Gastrocnemius medialis (tissue), 4 donors: ENCODE results near the gene UBIAD1. TPM values are rescaled to one million over a fixed set of nuclear protein-coding genes. Genes with fewer than 3 reads are reported as not detected.
"Not testable (repeated sequence)": the region's sequence is repeated elsewhere in the genome, so short reads cannot be mapped to it uniquely, and the experiment has no call there.

ENCODE experiments used
- ATAC-seq, 2 donors: fragments of 150-250 bp; one replicate each; pipeline ENCODE4 v1.9.1; 2016
- DNase-seq, 2 donors: peaks; one replicate each; pipeline ENCODE4 v3.0.0-alpha.2; 2019
- H3K27ac ChIP-seq, 4 donors: fragments of 200-600 bp; sonication (generic); 1 replicate in 1 of 4; 2 replicates in 3 of 4; pipeline ENCODE4 v1.5.1; 2016 to 2018; ENCODE audit warnings: mild to moderate bottlenecking in 2 of 4, moderate library complexity in 1 of 4
- H3K27me3 ChIP-seq, 3 donors: fragments of 200-600 bp; sonication (generic) in 2 of 3; 1 replicate in 1 of 3; 2 replicates in 2 of 3; pipeline versions ENCODE4 v1.5.1 to v1.6.0; 2016 to 2019; ENCODE audit warnings: mild to moderate bottlenecking in 1 of 3, moderate library complexity in 1 of 3
- H3K36me3 ChIP-seq, 2 donors: fragments of 200-600 bp; sonication (generic) in 1 of 2; one replicate each; pipeline ENCODE4 v1.5.1; 2017 to 2018
- H3K4me1 ChIP-seq, 2 donors: fragments of 200-600 bp; sonication (generic) in 1 of 2; one replicate each; pipeline ENCODE4 v1.5.1; 2016 to 2017; ENCODE audit warnings: mild to moderate bottlenecking in 2 of 2
- H3K4me3 ChIP-seq, 4 donors: fragments of 200-600 bp; sonication (generic) in 3 of 4; 1 replicate in 1 of 4; 2 replicates in 3 of 4; pipeline ENCODE4 v1.5.1; 2016 to 2019; ENCODE audit warnings: mild to moderate bottlenecking in 2 of 4
- H3K9me3 ChIP-seq, 3 donors: fragments of 200-600 bp; sonication (generic) in 2 of 3; 1 replicate in 1 of 3; 2 replicates in 2 of 3; pipeline ENCODE4 v1.5.1; 2016 to 2019
- CTCF ChIP-seq, 5 experiments: fragments of 450-650 bp in 3 of 5; fragments of 200-600 bp in 2 of 5; sonication (generic) in 2 of 5; IDR thresholded peaks in 4 of 5; conservative IDR thresholded peaks in 1 of 5; 1 replicate in 4 of 5; 2 replicates in 1 of 5; pipeline ENCODE4 v1.5.1; 2016 to 2019; ENCODE audit warnings: antibody characterized with exemption in 5 of 5, mild to moderate bottlenecking in 3 of 5, moderate library complexity in 3 of 5
- POLR2A ChIP-seq, 2 donors: fragments of 450-650 bp; IDR thresholded peaks; one replicate each; pipeline ENCODE4 v1.6.1; 2017; ENCODE audit warnings: antibody characterized with exemption in 2 of 2, mild to moderate bottlenecking in 2 of 2, moderate library complexity in 2 of 2
- in situ Hi-C, 4 donors: fragments of 200-750 bp; cut with MboI; loops; one replicate each; pipeline versions ENCODE4 v1.15.0 to v1.8.0; 2017; ENCODE audit warnings: low sequenced_read_pairs in 4 of 4
- intact Hi-C: fragments of 100-400 bp; cut with DNase I; formaldehyde crosslinking; loops from one replicate; pipeline ENCODE4 v1.15.1; 2023; ENCODE audit warnings: low total_unique reads
- total RNA-seq, 4 donors: library from RNA; depleted of rRNA; stranded (reverse); fragments of >200 nt; gene quantifications; one replicate each; pipeline versions ENCODE4 v1.1.0 to v1.2.3, GENCODE V29; 2016

Gene UBIAD1
- total RNA-seq, 4 donors from 2014 or later = 15.1 to 24.5 (median 20.2) TPM

- in situ Hi-C loops = loop anchor here in 1 of 4 donors (25.0 kb wide), 1 partner anchor 336 kb away; no protein-coding TSS in a partner anchor
- Histone ChIP-seq H3K4me3 (no peak overlapping the region), H3K27ac (no peak overlapping the region), H3K36me3 (no peaks in the 10 kb centered on the region), H3K27me3 (no peaks in the 10 kb centered on the region), H3K4me1 (no peaks in the 10 kb centered on the region), H3K9me3 (no peaks in the 10 kb centered on the region)
- no peak for TF ChIP-seq CTCF (IDR thresholded peaks at IDR 0.05 in 4 of 5, conservative IDR thresholded peaks at IDR 0.05 in 1 of 5)
- TF ChIP-seq POLR2A (IDR thresholded peaks at IDR 0.05) = no peak
- ATAC-seq = no peak
- no peak for DNase-seq
- intact Hi-C loops = no loop called here
These were observed 28.6 kb downstream of the UBIAD1 start for GRCh38 chr1:11301601-11302000.

DNA sequence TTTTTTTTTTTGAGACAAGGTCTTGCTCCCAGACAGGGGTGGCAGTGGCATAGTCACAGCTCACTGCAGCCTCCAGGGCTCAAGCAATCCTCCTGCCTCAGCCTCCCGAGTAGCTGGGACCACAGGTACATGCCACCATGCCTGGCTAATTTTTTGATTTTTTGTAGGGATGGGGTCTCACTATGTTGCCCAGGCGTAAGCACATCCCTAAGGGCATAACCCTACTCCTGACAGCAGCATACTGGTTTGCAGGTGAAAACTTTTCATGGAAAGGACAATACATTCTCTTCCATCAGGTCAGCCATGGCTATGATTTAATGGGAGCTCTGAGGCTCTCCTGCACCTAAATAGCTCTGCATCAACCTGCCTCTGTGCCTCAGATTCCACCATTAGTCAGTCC is 29.4 kb downstream of the UBIAD1 start:
- Histone ChIP-seq H3K27me3 (no peaks in the 10 kb centered on the region), H3K4me3 (no peak overlapping the region), H3K4me1 (no peaks in the 10 kb centered on the region), H3K36me3 (no peaks in the 10 kb centered on the region), H3K9me3 (no peaks in the 10 kb centered on the region), H3K27ac (no peak overlapping the region)
- DNase-seq (no peak), ATAC-seq (no peak)
- intact Hi-C loops = no loop called here
- in situ Hi-C loops = loop anchor here in 1 of 4 donors (25.0 kb wide), 1 partner anchor 335 kb away; no protein-coding TSS in a partner anchor
- TF ChIP-seq CTCF (IDR thresholded peaks at IDR 0.05 in 4 of 5, conservative IDR thresholded peaks at IDR 0.05 in 1 of 5) = no peak
- TF ChIP-seq POLR2A (IDR thresholded peaks at IDR 0.05) = no peak

DNA sequence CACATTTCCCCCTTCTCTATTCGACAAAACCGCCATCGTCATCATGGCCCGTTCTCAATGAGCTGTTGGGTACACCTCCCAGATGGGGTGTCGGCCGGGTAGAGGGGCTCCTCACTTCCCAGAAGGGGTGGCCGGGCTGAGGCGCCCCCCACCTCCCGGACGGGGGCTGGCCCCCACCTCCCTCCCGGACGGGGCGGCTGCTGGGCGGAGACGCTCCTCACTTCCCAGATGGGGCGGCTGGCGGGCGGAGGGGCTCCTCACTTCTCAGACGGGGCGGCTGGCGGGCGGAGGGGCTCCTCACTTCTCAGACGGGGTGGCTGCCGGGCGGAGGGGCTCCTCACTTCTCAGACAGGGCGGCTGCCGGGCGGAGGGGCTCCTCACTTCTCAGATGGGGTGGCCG is 32.5 kb downstream of the UBIAD1 start:
- H3K27me3 ChIP-seq, H3K27ac ChIP-seq, H3K36me3 ChIP-seq, intact Hi-C loops, DNase-seq, H3K4me3 ChIP-seq, H3K4me1 ChIP-seq, H3K9me3 ChIP-seq, ATAC-seq: not testable (repeated sequence)
- in situ Hi-C loops = loop anchor here in 1 of 4 donors (25.0 kb wide), 1 partner anchor 332 kb away; no protein-coding TSS in a partner anchor

- no peak overlapping the region for H3K27ac ChIP-seq
- H3K9me3 ChIP-seq = no peaks in the 10 kb centered on the region
- H3K36me3 ChIP-seq = no peaks in the 10 kb centered on the region
- no peak overlapping the region for H3K4me3 ChIP-seq
- no peak for ATAC-seq
- in situ Hi-C loops (loop anchor here in 1 of 4 donors (25.0 kb wide), 1 partner anchor 329 kb away; no protein-coding TSS in a partner anchor), intact Hi-C loops (no loop called here)
- TF ChIP-seq POLR2A (IDR thresholded peaks at IDR 0.05) (no peak), CTCF (IDR thresholded peaks at IDR 0.05 in 4 of 5, conservative IDR thresholded peaks at IDR 0.05 in 1 of 5) (no peak)
- H3K4me1 ChIP-seq = no peaks in the 10 kb centered on the region
- H3K27me3 ChIP-seq = no peaks in the 10 kb centered on the region
- no peak for DNase-seq
These were observed 34.9 kb downstream of the UBIAD1 start for GRCh38 chr1:11307852-11308251.

DNA sequence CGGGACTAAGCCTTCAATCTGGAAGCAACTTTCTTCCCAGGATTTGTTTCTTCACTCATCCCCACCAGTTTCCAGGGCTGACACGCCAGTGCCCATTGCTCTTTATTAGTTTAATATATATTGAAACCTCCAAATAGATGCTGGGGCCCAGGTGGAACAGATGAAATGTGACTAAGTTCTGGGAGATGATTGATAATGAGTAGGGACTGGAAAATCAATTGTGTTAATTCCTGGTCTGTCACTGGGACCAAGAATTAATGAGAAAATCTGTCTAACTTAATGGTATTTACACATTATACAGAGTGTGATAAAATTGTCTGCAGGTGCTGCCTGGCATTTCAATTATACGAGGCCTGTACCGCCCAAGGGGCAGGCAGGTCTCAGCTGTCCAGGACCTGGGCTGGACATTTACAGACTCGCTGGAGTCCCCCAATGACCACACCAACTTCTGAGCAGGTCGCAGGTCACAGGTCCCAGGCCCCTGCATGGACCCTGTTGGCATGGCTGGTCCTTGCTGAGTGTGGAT is 35.8 kb downstream of the UBIAD1 start:
- in situ Hi-C loops = loop anchor here in 1 of 4 donors (25.0 kb wide), 1 partner anchor 329 kb away; no protein-coding TSS in a partner anchor
- TF ChIP-seq POLR2A (IDR thresholded peaks at IDR 0.05) (no peak), CTCF (IDR thresholded peaks at IDR 0.05 in 4 of 5, conservative IDR thresholded peaks at IDR 0.05 in 1 of 5) (no peak)
- no peaks in the 10 kb centered on the region for H3K9me3 ChIP-seq

More for the DNA sequence above, 35.8 kb downstream of the UBIAD1 start:
- no peak overlapping the region for H3K4me3 ChIP-seq
- H3K4me1 ChIP-seq = no peaks in the 10 kb centered on the region
- intact Hi-C loops = no loop called here
- ATAC-seq (no peak), DNase-seq (no peak)
- no peaks in the 10 kb centered on the region for H3K36me3 ChIP-seq
- H3K27me3 ChIP-seq = no peaks in the 10 kb centered on the region
- H3K27ac ChIP-seq = no peak overlapping the region
